Measurements from ENCODE around the gene VAMP3.
A peak's percentile ranks its signal among the peaks of the same experiment; 100 is the strongest.

The VAMP3 gene, protein sequence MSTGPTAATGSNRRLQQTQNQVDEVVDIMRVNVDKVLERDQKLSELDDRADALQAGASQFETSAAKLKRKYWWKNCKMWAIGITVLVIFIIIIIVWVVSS

DNA sequence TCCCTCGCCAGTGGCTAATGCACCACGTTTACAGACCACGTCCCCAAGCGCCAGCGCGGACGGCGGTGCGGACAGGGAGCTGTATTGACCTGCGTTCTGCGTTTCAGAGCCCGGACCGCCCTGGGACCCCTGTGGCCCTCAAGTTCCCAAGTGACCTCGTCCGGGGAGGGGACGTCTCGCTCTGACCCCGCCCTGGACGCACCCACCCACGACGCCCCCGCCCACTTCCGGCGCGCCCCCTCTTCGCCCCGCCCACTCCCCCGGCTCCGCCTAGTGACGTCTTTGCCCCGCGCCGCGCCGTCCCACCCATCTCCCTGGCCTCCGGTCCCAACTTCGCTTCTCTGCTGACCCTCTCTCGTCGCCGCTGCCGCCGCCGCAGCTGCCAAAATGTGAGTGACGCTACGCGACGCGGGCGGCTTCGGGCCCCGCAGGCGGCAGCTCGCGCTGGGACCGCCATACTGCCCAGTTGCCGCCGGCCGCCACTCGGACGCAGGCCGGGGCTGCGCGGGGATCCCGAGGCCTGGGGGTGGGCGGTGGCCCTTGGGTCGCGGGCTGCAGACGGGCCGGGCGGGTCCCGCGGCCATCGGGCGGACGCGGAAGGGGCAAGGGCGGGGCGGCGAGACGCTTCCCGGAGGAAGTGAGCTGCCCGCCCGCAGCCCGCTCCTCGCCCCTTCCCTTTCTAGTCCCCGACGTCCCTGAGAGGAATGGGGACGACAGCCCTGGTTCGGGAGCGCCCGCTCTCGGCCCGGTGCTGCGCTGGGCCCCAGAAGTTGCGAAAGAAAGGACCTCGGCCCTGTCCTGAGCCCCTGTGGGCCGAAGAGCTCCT lies at the start of gene VAMP3:
Gene VAMP3 (plus strand): TSS at position 300 of the 826 bp plus-strand sequence. CDS start 88 bp downstream, at position 388.
- peak; percentile 58; the same call in 1 of the 2 replicates for TF ChIP-seq POLR2A (IDR thresholded peaks at IDR 0.05; ENCODE audit: low read depth, low read length)
- FAIRE-seq (no peak), DNase-seq (ENCODE audit: insufficient read length, low spot score) (peak; percentile 49)

DNA sequence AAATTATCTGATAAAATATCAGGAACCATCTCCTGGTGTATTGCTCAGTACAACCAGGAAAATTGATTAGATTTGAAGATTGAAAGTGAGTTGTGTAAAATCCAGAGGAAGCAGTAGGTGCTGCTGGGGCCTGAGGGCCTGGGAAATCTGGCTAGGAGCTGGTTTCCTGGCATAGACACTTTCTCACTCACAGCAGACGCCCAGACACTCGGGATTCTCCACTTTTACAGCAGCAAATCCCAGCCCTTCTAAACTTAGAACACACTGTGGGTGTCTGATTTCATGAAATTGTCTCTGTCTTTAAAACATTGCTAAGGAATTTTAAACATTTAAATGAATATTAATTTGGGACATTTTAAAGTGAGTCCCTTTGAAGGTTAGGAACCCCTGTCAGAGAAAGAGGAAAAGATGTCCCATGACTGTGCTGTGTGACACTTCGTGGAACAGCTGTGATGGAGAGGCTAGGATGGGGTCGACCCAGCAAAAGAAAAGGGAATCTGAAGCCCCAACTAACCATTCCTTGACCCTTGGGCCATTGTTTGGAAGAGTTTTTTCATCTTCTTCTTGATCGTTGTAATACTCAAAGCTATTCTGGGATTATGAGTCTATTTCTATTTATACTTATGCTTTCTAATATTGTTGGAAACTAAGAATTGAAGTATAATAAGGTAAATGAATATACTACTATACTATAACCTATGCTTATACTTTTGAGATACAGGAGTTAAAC lies 49.0 kb upstream of the VAMP3 start:
- DNase-seq (ENCODE audit: insufficient read length, low spot score): no peak
- no peak for FAIRE-seq
- no peak for TF ChIP-seq POLR2A (IDR thresholded peaks at IDR 0.05; ENCODE audit: low read depth, low read length)

DNA sequence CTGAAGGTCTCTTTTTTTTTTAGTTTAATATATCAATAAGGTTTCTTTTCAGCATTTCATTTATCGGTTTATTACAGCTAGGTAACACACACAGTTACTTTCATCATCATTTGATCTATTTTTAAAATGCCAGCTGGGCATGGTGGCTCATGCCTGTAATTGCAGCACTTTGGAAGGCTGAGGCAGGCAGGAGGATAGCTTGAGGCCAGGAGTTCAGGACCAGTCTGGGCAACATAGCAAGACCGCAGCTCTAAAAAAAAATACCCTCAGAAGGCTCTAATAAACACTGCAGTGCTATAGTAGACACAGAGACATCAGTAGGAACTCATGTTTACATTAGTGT lies 48.5 kb upstream of the VAMP3 start:
- no peak for FAIRE-seq
- DNase-seq (ENCODE audit: insufficient read length, low spot score): no peak
- no peak for TF ChIP-seq POLR2A (IDR thresholded peaks at IDR 0.05; ENCODE audit: low read depth, low read length)

DNA sequence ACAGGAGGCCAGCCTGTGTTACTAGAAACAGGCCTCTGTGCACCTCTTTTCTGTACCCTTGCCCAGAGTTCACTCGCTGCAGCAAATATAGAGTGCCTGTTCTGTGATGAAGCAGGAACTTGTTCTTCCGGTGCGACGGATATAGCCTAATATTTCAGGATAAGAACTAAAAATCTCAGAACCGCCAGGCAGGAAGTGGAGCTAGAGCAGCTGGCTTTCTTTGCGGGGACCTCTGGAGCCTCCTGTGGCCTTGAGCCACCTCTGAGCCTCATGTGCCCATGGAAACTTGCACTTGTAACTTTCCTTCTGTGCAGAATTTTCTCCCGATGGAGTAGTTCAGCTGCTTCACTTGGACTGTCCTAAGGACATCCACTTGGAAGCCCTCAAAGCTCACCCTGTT lies 44.5 kb upstream of the VAMP3 start:
- DNase-seq (ENCODE audit: insufficient read length, low spot score): no peak
- FAIRE-seq: no peak
- no peak for TF ChIP-seq POLR2A (IDR thresholded peaks at IDR 0.05; ENCODE audit: low read depth, low read length)

DNA sequence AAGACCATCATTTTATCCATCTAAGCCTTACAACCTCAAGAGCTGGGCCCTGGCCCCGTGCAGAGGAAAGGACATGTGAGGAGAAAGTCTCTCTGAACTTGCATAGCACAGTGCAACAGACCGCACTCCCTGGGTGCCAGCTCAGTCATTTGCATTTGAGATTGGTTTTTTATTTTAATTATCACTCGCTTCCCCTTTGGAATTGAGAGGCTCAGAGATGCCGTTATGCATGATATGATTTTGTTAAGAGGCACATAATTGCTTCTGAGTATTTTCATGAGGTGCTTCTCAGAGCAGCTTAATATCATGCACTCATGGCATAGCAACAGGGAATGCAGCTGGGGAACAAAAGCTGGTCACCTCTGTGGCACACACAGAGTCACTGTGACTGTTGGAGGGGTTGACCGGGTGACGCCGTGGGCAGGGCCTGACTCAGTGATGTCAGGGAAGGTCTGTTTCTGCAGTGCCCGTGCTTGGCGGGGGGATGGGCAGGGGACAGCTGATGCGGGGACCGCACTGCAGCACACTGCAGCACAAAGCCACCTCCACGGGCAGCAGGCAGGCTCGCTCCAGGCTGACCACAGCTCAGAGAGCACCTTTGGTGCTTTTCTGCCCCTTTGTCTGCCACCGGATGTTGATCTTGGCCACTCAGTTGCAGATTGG lies 43.2 kb upstream of the VAMP3 start:
- no peak for TF ChIP-seq POLR2A (IDR thresholded peaks at IDR 0.05; ENCODE audit: low read depth, low read length)
- DNase-seq (ENCODE audit: insufficient read length, low spot score): no peak
- FAIRE-seq: no peak

DNA sequence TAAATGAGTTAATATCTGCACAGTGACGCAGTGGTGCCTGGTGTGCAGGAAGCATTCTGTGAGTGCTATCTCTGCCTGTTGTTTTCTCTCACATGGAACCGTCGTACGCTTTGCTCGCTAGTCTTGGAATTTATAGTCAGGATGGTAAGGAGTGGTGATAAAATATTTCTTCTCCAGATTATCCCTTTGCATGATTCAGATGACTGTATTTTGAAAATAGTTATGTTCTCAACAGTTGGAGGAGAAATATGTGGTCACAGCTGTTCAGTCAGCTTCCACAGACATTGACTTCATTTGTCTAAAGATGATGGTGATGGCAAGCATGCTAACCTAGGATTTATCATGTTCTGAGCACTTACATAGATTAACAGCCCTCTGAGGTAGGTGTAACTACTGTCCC lies 41.3 kb upstream of the VAMP3 start:
- no peak for DNase-seq (ENCODE audit: insufficient read length, low spot score)
- no peak for FAIRE-seq
- TF ChIP-seq POLR2A (IDR thresholded peaks at IDR 0.05; ENCODE audit: low read depth, low read length): no peak

DNA sequence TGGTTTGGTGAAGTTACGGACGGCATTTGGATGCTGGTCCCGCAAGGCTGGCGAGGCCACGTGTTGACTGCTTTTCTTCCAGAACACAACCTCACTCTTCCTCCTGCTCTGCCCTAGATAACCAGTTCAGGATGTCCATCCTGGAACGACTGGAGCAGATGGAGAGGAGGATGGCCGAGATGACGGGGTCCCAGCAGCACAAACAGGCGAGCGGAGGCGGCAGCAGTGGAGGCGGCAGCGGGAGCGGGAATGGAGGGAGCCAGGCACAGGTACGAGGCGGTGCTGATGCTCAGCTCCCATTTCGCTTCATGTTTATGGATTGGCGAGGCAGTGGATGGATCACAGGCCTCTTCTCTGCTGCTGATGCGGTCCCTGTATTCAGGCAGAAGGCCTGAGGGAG lies 38.8 kb upstream of the VAMP3 start:
- no peak for TF ChIP-seq POLR2A (IDR thresholded peaks at IDR 0.05; ENCODE audit: low read depth, low read length)
- no peak for FAIRE-seq
- no peak for DNase-seq (ENCODE audit: insufficient read length, low spot score)

DNA sequence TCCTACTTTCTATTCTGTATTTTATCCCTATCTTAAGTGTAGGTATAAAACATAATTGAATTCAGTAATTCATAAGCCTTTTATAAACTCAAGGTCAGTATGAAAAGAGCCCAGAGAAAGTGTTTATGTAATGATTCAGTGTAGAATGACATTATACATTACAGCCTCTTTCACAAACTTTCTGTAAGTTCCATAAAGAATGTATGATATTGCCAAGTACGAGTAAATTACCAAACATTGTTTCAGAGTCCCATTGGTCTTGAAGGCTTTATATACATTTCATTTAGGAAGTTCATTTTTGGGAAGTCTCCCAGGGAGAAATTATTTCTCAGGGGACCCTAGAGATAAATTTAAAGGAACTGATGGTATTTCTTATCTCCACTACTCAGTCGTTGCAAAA lies 37.8 kb upstream of the VAMP3 start:
- FAIRE-seq: no peak
- no peak for TF ChIP-seq POLR2A (IDR thresholded peaks at IDR 0.05; ENCODE audit: low read depth, low read length)
- DNase-seq (ENCODE audit: insufficient read length, low spot score): no peak

DNA sequence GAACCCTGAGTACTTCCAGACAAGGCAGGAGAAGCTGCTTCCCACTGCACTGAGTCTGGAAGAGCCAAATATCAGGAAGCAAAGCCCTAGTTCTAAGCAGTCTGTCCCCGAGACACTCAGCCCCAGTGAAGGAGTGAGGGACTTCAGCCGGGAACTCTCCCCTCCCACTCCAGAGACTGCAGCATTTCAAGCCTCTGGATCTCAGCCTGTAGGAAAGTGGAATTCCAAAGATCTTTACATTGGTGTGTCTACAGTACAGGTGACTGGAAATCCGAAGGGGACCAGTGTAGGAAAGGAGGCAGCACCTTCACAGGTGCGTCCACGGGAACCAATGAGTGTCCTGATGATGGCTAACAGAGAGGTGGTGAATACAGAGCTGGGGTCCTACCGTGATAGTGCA lies 33.1 kb upstream of the VAMP3 start:
- TF ChIP-seq POLR2A (IDR thresholded peaks at IDR 0.05; ENCODE audit: low read depth, low read length): no peak
- FAIRE-seq (no peak), DNase-seq (ENCODE audit: insufficient read length, low spot score) (no peak)

DNA sequence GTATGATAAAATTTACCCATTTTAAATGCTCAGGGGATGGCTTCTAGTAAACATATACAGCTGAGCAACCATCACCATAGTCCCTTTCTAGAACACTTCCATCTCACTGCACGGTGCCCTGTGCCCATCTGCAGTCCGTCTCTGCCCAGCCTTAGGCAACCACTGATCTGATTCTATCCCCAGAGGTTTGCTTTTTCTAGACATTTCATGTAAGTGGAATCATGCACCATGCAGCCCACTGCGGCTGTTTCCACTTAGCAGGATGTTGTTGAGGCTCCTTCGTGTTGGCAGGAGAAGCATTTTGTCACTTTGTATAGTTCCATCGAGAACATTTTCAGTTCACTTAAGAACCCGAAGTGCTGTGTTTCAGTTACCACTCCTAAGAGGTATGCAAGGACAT lies 27.8 kb upstream of the VAMP3 start:
- FAIRE-seq (no peak), DNase-seq (ENCODE audit: insufficient read length, low spot score) (no peak)
- no peak for TF ChIP-seq POLR2A (IDR thresholded peaks at IDR 0.05; ENCODE audit: low read depth, low read length)

DNA sequence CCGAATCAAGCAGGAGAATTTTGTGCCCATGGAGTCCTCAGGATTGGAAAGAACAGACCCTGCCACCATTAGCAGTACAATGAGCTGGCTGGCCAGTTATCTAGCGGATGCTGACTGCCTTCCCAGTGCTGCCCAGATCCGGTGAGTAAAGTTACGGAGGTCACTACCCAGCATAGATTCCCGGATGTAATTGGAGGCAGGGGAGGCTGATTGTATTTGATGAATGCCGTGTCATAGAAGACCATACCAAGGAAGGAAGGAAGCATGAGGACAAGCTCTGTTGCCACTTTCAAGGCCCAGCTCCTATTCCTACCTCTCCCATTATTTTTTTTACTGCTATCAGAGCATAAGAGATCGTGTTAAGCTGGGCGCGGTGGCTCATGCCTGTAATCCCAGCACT lies 26.2 kb upstream of the VAMP3 start:
- no peak for DNase-seq (ENCODE audit: insufficient read length, low spot score)
- FAIRE-seq: no peak
- no peak for TF ChIP-seq POLR2A (IDR thresholded peaks at IDR 0.05; ENCODE audit: low read depth, low read length)

DNA sequence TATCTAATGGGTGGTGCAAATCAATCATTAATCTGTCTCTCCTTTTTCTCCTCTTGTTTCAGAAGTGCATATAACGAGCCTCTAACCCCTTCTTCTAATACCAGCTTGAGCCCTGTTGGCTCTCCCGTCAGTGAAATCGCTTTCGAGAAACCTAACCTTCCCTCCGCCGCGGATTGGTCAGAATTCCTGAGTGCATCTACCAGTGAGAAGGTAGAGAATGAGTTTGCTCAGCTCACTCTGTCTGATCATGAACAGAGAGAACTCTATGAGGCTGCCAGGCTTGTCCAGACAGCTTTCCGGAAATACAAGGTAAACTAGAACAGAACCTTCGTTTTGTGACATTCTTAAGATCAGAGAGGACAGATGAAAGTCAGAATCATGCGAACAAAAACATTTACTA lies 25.3 kb upstream of the VAMP3 start:
- FAIRE-seq (no peak), DNase-seq (ENCODE audit: insufficient read length, low spot score) (no peak)
- TF ChIP-seq POLR2A (IDR thresholded peaks at IDR 0.05; ENCODE audit: low read depth, low read length): no peak

DNA sequence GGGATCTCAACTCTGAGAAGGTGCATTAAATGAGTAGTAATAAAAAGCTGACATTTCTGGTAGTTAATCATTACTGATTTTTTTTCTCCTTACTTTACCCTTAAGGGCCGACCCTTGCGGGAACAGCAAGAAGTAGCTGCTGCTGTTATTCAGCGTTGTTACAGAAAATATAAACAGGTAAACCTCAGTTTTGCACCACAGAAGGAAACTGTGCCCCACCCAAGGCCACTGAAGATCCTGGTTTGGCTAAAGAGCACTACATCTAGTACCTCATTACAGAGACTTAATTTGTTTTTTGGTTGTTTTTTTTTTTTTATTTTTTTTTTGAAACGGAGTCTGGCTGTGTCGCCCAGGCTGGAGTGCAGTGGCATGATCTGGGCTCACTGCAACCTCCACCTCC lies 23.5 kb upstream of the VAMP3 start:
- FAIRE-seq (no peak), DNase-seq (ENCODE audit: insufficient read length, low spot score) (no peak)
- no peak for TF ChIP-seq POLR2A (IDR thresholded peaks at IDR 0.05; ENCODE audit: low read depth, low read length)

DNA sequence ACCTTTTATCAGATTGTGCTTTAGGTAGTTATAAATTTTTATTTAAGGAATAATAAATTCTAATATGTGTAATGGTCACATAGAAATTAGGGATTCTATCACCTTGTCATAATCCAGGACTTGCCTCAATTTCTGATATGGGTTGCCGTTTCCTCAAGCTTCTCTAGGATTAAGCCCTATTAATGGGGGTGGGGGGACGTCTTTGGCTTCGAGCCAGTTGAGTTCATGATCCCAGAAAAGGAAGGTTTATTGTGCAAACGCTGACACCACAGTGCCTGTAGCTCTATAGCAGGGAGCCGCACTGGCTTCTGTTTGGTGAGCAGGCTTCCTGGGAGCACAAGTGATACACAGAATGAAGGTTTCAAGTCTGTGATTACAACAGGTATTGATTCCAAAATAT lies 22.0 kb upstream of the VAMP3 start:
- no peak for DNase-seq (ENCODE audit: insufficient read length, low spot score)
- no peak for TF ChIP-seq POLR2A (IDR thresholded peaks at IDR 0.05; ENCODE audit: low read depth, low read length)
- FAIRE-seq: no peak
